SU-DHL-6 (cell line): ENCODE data around the gene PPM1B.

ENCODE experiments used
- EZH2phosphoT487 ChIP-seq: fragments of 200-600 bp; sonication (generic), shearing (Covaris generic); conservative IDR thresholded peaks from 2 replicates; pipeline ENCODE4 v1.6.1; 2018; ENCODE audit warnings: mild to moderate bottlenecking, antibody characterized with exemption, low read length, moderate library complexity, mixed read lengths
- TF ChIP-seq, protein P1 (sequence below): fragments of 200-600 bp; sonication (generic); IDR thresholded peaks from one replicate; pipeline ENCODE4 v1.5.1; 2017; ENCODE audit warnings: antibody characterized with exemption, mild to moderate bottlenecking, low read length, moderate library complexity; ENCODE audit not compliant: insufficient read depth, poor library complexity, severe bottlenecking

DNA sequence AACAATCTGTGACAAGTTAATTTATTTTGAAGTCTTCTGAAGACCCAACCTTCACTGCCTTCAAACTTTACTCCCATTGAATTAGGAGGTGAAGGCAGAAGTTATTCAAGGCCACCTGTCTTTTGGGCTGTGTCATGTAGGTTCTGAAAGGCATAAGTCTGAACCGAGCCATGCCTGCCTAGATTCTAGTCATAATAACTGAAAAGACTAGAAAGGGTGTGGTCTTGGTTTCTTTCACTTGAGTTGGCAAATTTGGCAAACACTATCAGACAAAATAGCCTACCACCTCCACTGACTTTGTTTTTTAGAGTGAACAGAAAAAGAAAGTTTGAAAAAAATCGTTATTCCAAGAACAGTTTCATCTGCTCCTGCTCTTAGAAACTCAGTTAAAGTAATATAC lies 38.4 kb downstream of the PPM1B start:
- TF ChIP-seq, protein P1, sequence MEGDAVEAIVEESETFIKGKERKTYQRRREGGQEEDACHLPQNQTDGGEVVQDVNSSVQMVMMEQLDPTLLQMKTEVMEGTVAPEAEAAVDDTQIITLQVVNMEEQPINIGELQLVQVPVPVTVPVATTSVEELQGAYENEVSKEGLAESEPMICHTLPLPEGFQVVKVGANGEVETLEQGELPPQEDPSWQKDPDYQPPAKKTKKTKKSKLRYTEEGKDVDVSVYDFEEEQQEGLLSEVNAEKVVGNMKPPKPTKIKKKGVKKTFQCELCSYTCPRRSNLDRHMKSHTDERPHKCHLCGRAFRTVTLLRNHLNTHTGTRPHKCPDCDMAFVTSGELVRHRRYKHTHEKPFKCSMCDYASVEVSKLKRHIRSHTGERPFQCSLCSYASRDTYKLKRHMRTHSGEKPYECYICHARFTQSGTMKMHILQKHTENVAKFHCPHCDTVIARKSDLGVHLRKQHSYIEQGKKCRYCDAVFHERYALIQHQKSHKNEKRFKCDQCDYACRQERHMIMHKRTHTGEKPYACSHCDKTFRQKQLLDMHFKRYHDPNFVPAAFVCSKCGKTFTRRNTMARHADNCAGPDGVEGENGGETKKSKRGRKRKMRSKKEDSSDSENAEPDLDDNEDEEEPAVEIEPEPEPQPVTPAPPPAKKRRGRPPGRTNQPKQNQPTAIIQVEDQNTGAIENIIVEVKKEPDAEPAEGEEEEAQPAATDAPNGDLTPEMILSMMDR = no peak
- TF ChIP-seq EZH2phosphoT487 = no peak
